ENCODE results near the gene CD101. TPM values are rescaled to one million over a fixed set of nuclear protein-coding genes. Genes with fewer than 3 reads are reported as not detected.

Gene CD101
- total RNA-seq, 1 experiment from 2014 or later: 1.2 TPM

DNA sequence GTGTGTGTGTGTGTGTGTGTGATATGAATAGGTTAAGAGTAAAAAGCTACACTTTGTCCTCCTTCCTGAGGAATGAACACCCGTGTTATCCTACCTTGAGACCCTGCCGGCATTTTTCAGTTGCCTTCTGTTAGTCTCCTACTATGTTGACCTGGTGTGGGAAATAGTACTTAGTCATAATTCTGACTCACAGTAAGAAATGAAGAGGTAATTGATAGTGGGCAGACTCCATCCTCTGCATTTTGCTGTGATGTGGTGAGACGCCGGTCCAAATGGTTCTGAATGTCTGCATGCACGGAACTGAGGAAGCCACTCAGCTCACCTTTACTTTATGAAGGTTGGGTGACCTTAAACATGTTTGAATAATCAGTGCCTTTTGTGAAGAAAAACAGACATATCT is 12.6 kb downstream of the CD101 start (continued):
- no peak for TF ChIP-seq TCF7L2 (IDR thresholded peaks at IDR 0.05; ENCODE audit: borderline replicate concordance, extremely low read depth, insufficient read depth, insufficient read length)
- TF ChIP-seq ELF1 (IDR thresholded peaks at IDR 0.05; ENCODE audit: borderline replicate concordance, low read depth): no peak
- no peak for TF ChIP-seq YY1 (IDR thresholded peaks at IDR 0.05; ENCODE audit: extremely low read depth, insufficient replicate concordance, low read depth, low read length)

DNA sequence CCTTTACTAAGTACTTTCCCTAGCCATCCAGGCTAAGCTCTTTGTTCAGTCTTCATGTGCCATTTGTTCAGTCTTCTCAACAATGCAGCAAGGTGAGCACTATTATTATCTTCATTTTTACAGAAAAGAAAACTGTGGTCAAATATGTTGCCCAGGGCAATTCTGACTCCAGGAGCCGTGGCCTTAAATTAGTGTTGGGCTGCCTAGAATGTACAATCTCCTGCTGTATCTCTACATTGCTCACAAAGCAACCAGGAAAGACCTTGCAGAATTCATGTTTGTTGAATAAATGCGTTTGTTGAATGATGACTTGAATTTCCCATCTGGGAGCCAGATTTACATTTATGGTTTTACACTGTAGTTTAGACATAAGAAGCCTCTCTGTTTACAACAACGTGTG is 14.2 kb downstream of the CD101 start:
- no peak overlapping the region for H3K4me3 ChIP-seq (replicated peaks in 1 of 2; ENCODE audit: low read depth in 1 of 2, low read length in 2 of 2)
- TF ChIP-seq CEBPB (IDR thresholded peaks at IDR 0.05; ENCODE audit: low read depth) (no peak), SP1 (IDR thresholded peaks at IDR 0.05; ENCODE audit: low read depth) (no peak)
- ChIA-PET RAD21 (ENCODE audit: low non-redundant PET in 1 of 2, low total read pairs in 2 of 2, uncharacterized antibody in 2 of 2, unreplicated experiment in 2 of 2) (no interaction called here), POLR2A (no interaction called here), CTCF (no interaction called here)
- H3K36me3 ChIP-seq (ENCODE audit: control insufficient read depth in 1 of 2, insufficient read depth in 2 of 2, low read length in 2 of 2): no peaks in the 10 kb centered on the region
- H3K9ac ChIP-seq (ENCODE audit: low read length): no peak overlapping the region
- ATAC-seq (no peak), DNase-seq (ENCODE audit: low read depth, low spot score) (no peak)
- H3K9me2 ChIP-seq (ENCODE audit: insufficient read depth): no peaks in the 10 kb centered on the region
- H2AFZ ChIP-seq (ENCODE audit: low read depth, low read length, poor library complexity, severe bottlenecking): no peak overlapping the region
- BruUV-seq (replicated peaks): no TSS peak
- no peaks in the 10 kb centered on the region for H4K20me1 ChIP-seq (ENCODE audit: insufficient read depth)
- H3K79me2 ChIP-seq (ENCODE audit: insufficient read depth, low read length): no peaks in the 10 kb centered on the region
- no peaks in the 10 kb centered on the region for H3K27me3 ChIP-seq (ENCODE audit: insufficient read depth, low read length)
- intact Hi-C loops (cut with micrococcal nuclease): no loop called here
- no peaks in the 10 kb centered on the region for H3K9me3 ChIP-seq (ENCODE audit: control insufficient read depth in 1 of 2, insufficient read depth in 1 of 2, low read depth in 1 of 2, low read length in 2 of 2)
- no peak overlapping the region for H3K27ac ChIP-seq (ENCODE audit: low read depth, low read length)
- no peaks in the 10 kb centered on the region for H3K4me1 ChIP-seq (ENCODE audit: control insufficient read depth in 1 of 2, insufficient read depth in 2 of 2, low read length in 2 of 2)
- no peak overlapping the region for H3K4me2 ChIP-seq (ENCODE audit: low read length)

DNA sequence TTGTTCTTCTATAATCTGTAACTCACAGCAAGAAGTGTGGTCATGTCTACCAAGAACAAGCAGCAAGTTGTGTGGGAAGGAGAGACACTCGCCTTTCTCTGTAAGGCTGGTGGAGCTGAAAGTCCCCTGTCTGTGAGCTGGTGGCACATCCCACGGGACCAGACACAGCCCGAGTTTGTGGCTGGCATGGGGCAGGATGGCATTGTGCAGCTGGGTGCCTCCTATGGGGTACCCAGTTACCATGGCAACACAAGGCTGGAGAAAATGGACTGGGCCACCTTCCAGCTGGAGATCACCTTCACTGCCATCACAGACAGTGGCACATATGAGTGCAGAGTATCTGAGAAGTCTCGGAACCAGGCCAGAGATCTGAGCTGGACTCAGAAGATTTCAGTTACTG is 15.5 kb downstream of the CD101 start:
- Histone ChIP-seq H3K9me3 (ENCODE audit: control insufficient read depth in 1 of 2, insufficient read depth in 1 of 2, low read depth in 1 of 2, low read length in 2 of 2) (no peaks in the 10 kb centered on the region), H4K20me1 (ENCODE audit: insufficient read depth) (no peaks in the 10 kb centered on the region), H3K9ac (ENCODE audit: low read length) (no peak overlapping the region), H3K4me2 (ENCODE audit: low read length) (no peak overlapping the region), H3K4me3 (replicated peaks in 1 of 2; ENCODE audit: low read depth in 1 of 2, low read length in 2 of 2) (no peak overlapping the region), H3K36me3 (ENCODE audit: control insufficient read depth in 1 of 2, insufficient read depth in 2 of 2, low read length in 2 of 2) (no peaks in the 10 kb centered on the region), H2AFZ (ENCODE audit: low read depth, low read length, poor library complexity, severe bottlenecking) (no peak overlapping the region), H3K27me3 (ENCODE audit: insufficient read depth, low read length) (no peaks in the 10 kb centered on the region), H3K9me2 (ENCODE audit: insufficient read depth) (no peaks in the 10 kb centered on the region), H3K79me2 (ENCODE audit: insufficient read depth, low read length) (no peaks in the 10 kb centered on the region), H3K4me1 (ENCODE audit: control insufficient read depth in 1 of 2, insufficient read depth in 2 of 2, low read length in 2 of 2) (no peaks in the 10 kb centered on the region), H3K27ac (ENCODE audit: low read depth, low read length) (no peak overlapping the region)
- ChIA-PET RAD21 (ENCODE audit: low non-redundant PET in 1 of 2, low total read pairs in 2 of 2, uncharacterized antibody in 2 of 2, unreplicated experiment in 2 of 2) (no interaction called here), POLR2A (no interaction called here), CTCF (no interaction called here)
- ATAC-seq: no peak
- no peak for DNase-seq (ENCODE audit: low read depth, low spot score)
- BruUV-seq (replicated peaks): no TSS peak
- no peak for TF ChIP-seq EZH2phosphoT487 (IDR thresholded peaks at IDR 0.05; ENCODE audit: borderline replicate concordance)
- intact Hi-C loops (cut with micrococcal nuclease): no loop called here
